Measurements from ENCODE around the gene KMT2E.

- TF ChIP-seq CTCF (conservative IDR thresholded peaks at IDR 0.05; ENCODE audit: low read length) = no peak
- no peak for TF ChIP-seq EZH2phosphoT487 (IDR thresholded peaks at IDR 0.05; ENCODE audit: borderline replicate concordance, low read depth, low read length)
Observed at GRCh38 chr7:105101864-105102263, 87.9 kb downstream of the KMT2E start.
